Cardiac fibroblast (primary cell): Measurements from ENCODE around the gene EGFLAM.

Source experiments
- DNase-seq, 2 donors: peaks; one replicate each; pipeline versions ENCODE4 v3.0.0 to v3.0.0-alpha.2; 2010; ENCODE audit warnings: low read depth in 2 of 2
- H3K4me3 ChIP-seq, 2 donors: replicated peaks in 1 of 2; 1 replicate in 1 of 2; 2 replicates in 1 of 2; pipeline ENCODE4 v1.5.1; 2011; ENCODE audit warnings: low read depth in 2 of 2, low read length in 2 of 2, mild to moderate bottlenecking in 2 of 2, moderate library complexity in 1 of 2
- CTCF ChIP-seq: IDR thresholded peaks from one replicate; pipeline ENCODE4 v1.5.1; 2011; ENCODE audit warnings: low read depth, mild to moderate bottlenecking, low read length, inconsistent platforms

EGFLAM gene

GRCh38 chr5:38401145-38401544, 142.8 kb downstream of the EGFLAM start:
- DNase-seq, result no peak
- TF ChIP-seq CTCF, result no peak
- H3K4me3 ChIP-seq, result no peak overlapping the region

- H3K4me3 ChIP-seq, result no peak overlapping the region
- no peak for TF ChIP-seq CTCF
- DNase-seq, result peak; percentile 22 to 64
Measured at GRCh38 chr5:38403406-38403805, 145.0 kb downstream of the EGFLAM start.

GRCh38 chr5:38403877-38404635, 145.7 kb downstream of the EGFLAM start:
- no peak for TF ChIP-seq CTCF
- DNase-seq, result no peak
- H3K4me3 ChIP-seq, result no peak overlapping the region

- no peak for TF ChIP-seq CTCF
- DNase-seq, result no peak
- no peak overlapping the region for H3K4me3 ChIP-seq
Measured at GRCh38 chr5:38404667-38405276, 146.4 kb downstream of the EGFLAM start.

- no peak overlapping the region for H3K4me3 ChIP-seq
- no peak for DNase-seq
- TF ChIP-seq CTCF, result no peak
Measured at GRCh38 chr5:38408446-38409198, 150.3 kb downstream of the EGFLAM start.

GRCh38 chr5:38410304-38410990, 152.1 kb downstream of the EGFLAM start:
- H3K4me3 ChIP-seq, result no peak overlapping the region
- TF ChIP-seq CTCF, result no peak

More at GRCh38 chr5:38410304-38410990, 152.1 kb downstream of the EGFLAM start:
- DNase-seq, result no peak
